ENCODE measurements around the gene SLC1A7.

GRCh38 chr1:53108646-53109580 is 33.5 kb downstream of the SLC1A7 start:
- TF ChIP-seq CTCF (IDR thresholded peaks at IDR 0.05), result no peak
- no peak for TF ChIP-seq POLR2A (IDR thresholded peaks at IDR 0.05)

Measured in uterus (tissue), 2 donors.